GM19372 (cell line): Measurements from ENCODE around the gene DOHH.
"Not testable (repeated sequence)": the region's sequence is repeated elsewhere in the genome, so short reads cannot be mapped to it uniquely, and the experiment has no call there.

Experiments used
- ATAC-seq: cut with Tn5 transposase; IDR thresholded peaks from one replicate; pipeline ENCODE4 v1.9.1; 2021; ENCODE audit warnings: mild to moderate bottlenecking, low read depth, moderate library complexity; ENCODE audit not compliant: unreplicated experiment

DOHH gene

DNA sequence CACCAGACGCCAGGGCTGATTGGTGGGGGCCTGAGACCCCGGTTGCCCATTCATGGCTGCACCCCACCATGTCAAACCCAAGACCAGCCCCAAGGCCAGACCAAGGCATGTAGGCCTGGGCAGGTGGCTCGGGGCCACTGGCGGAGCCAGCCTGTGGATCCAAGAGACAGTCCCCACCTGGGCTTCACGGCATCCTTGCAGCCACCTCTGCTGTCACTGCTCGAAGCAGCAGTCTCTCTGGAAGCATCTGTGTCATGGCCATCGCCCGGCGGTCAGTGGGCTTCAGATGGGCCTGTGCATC lies 34.7 kb upstream of the DOHH start:
- ATAC-seq = no peak

DNA sequence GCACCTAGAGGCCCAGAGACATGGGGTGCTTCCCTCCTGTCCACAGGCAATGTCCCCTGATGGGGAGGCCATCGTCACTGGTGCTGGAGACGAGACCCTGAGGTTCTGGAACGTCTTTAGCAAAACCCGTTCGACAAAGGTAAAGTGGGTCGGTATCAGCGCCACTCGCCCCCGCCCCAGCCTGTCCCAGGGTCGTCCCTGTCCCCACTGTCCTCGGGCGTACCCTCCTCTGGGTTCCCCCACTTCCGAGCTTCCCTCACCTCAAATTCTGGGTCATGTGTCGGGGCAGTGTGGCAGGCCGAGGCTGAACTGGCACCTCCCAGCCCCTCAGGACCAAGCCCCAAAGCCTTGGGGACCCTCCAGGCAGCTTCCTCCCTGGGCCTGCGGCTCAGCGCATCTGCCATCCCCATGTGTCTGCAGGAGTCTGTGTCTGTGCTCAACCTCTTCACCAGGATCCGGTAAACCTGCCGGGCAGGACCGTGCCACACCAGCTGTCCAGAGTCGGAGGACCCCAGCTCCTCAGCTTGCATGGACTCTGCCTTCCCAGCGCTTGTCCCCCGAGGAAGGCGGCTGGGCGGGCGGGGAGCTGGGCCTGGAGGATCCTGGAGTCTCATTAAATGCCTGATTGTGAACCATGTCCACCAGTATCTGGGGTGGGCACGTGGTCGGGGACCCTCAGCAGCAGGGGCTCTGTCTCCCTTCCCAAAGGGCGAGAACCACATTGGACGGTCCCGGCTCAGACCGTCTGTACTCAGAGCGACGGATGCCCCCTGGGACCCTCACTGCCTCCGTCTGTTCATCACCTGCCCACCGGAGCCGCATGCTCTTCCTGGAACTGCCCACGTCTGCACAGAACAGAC lies 34.1 kb upstream of the DOHH start:
- ATAC-seq = no peak

DNA sequence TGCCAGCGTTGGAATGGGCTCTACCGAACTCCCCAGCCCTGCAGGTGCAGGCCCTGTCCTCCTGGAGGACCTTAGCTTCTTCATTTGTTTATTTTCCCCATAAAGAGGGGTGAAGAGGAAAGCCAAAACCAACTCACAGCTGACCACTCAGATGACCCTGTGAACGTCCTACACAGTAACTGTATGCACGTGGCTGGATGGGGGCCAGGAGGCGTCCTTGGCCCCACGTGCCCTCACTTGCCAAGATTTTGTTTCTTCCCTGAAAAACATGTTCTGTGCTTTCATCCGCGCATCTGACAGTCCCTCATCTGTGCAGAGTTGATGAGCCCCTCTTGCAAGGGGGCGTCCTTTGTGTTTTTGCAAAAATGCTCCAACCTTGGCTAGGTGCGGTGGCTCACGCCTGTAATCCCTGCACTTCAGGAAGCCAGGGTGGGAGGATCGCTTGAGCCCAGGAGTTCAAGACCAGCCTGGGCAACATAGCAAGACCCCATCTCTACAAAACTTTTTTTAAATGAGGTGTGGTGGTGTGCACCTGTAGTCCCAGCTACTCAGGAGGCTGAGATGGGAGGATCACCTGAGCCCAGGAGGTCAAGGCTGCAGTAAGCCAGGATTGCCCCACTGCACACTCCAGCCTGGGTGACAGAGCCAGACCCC lies 33.2 kb upstream of the DOHH start:
- ATAC-seq = no peak

DNA sequence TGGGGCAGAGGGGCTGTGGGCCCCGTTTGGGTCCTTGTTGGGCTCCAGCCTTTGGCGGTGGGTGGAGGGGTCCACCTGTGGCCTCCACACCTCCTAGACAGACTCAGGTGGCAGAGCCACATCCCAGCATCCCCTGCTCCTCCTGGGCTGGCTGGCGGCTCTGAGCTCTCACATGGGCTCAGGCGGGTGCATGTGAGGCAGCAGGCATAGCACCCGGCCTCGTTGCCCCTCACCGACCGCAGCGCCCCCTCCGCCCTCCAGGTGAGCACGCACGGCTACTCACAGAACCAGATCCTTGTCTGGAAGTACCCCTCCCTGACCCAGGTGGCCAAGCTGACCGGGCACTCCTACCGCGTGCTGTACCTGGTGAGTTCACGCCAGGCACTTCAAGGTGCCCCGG lies 32.6 kb upstream of the DOHH start:
- no peak for ATAC-seq

DNA sequence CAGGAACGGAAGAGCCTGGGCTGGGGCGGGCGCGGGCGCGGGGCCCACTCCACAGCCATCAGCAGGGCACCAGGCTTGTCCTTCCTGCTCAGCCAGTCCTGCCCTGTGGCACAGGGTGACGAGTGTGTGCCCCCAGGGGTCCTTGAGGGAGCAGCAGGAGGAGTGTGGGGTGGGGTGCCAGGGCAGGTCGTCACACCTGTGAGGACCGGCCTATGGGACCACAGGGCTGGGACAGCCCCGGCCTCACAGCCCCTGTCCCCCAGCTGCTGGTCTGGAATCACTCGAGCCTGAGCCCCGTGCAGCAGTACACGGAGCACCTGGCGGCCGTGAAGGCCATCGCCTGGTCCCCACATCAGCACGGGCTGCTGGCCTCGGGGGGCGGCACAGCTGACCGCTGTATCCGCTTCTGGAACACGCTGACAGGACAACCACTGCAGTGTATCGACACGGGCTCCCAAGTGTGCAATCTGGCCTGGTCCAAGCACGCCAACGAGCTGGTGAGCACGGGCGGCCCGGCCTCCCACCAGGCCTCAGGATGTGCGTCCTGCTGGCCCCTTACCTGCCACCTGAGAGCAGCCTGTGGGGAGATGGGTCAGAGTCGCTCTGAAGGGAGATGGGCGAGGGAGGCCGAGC lies 31.8 kb upstream of the DOHH start:
- ATAC-seq = no peak

DNA sequence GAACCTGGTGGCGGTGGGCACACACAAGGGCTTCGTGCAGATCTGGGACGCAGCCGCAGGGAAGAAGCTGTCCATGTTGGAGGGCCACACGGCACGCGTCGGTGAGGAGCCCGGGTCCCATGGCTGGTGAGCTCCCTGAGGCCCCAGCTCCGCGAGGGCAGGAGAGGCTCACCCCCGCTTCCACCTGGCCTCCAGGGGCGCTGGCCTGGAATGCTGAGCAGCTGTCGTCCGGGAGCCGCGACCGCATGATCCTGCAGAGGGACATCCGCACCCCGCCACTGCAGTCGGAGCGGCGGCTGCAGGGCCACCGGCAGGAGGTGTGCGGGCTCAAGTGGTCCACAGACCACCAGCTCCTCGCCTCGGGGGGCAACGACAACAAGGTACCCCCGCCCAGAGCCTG lies 31.2 kb upstream of the DOHH start:
- no peak for ATAC-seq

DNA sequence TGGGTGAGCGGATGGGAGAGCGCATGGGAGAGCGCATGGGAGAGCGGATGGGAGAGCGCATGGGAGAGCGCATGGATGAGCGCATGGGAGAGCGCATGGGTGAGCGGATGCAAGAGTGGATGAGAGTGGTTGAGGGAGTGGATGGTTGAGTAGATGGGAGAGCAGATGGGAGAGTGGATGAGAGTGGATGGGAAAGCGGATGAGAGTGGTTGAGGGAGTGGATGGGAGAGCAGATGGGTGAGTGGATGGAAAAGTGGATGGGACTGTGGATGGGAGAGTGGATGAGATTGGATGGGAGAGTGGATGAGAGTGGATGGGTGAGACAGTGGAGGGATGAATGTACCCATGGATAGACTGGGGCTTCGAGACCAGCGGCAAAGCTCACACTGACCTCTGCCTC lies 29.9 kb upstream of the DOHH start:
- ATAC-seq = no peak

DNA sequence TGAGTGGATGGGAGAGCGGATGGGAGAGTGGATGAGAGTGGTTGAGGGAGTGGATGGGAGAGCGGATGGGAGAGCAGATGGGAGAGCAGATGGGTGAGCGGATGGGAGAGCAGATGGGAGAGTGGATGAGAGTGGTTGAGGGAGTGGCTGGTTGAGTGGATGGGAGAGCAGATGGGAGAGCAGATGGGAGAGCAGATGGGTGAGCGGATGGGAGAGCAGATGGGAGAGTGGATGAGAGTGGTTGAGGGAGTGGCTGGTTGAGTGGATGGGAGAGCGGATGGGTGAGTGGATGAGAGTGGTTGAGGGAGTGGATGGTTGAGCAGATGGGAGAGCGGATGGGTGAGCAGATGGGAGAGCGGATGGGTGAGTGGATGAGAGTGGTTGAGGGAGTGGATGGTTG lies 28.8 kb upstream of the DOHH start:
- ATAC-seq = not testable (repeated sequence)

DNA sequence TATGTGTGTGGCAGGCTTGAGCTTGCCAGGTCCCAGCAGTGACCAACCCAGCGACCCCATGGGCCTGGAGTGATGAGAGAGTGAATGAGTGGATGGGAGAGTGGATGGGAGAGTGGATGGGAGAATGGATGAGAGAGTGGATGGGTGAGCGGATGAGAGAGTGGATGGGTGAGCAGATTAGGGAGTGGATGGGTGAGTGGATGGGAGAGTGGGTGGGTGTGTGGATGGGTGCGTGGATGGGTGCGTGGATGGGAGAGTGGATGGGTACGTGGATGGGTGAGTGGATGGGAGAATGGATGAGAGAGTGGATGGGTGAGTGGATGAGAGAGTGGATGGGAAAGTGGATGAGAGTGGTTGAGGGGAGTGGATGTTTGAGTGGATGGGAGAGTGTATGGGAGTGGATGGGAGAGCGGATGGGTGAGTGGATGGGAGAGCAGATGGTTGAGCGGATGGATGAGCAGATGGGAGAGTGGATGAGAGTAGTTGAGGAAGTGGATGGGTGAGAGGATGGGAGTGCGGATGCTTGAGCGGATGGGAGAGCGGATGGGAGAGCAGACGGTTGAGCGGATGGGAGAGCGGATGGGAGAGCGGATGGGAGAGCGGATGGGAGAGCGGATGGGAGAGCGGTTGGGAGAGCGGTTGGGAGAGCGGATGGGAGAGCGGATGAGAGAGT lies 28.2 kb upstream of the DOHH start:
- no peak for ATAC-seq

DNA sequence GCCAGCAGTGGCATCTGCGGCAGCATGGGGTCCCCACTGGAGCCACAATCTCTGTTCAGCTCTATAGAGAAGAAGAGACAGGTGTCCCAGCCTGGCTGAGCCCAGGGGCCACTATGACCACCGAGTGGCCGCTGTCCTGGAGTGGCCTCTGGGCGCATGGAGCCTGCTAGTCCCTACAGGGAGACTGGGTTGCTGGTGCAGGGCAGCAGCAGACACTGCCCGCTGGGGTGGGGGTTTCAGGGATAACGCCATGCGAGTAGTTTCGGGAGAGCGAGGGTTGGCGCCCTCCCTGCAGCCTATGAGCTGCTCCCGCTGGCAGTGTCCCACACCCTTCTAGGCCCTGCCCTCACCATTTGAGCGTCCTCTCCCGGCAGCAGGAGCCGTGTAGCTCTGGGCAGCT lies 27.6 kb upstream of the DOHH start:
- no peak for ATAC-seq

DNA sequence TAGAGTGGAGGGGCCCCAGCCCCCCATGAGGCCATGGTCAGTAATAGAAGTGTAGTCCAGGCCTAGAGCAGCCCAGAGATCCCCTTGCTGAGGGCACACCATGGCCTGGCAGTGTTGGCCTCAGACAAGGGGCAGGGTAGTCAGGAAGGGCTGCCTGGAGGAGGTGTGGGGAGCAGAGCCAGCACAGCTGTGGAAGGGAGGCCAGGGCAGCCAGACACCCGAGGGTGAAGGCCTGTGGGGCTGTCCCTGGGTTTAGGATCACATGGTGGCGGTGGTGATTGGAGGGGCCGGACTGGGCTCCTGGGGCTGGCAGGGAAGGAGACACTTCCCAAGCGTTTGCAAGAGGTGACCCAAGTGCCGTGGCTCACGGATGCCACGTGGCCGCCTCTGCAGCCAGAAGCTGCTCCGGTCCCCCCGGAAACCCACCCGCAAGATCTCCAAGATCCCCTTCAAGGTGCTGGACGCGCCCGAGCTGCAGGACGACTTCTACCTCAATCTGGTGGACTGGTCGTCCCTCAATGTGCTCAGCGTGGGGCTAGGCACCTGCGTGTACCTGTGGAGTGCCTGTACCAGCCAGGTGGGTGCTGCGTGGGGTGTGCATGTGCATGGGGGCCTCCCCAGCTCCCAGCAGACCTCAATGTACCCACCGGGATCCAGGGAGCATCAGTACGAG lies 26.9 kb upstream of the DOHH start:
- ATAC-seq = no peak

DNA sequence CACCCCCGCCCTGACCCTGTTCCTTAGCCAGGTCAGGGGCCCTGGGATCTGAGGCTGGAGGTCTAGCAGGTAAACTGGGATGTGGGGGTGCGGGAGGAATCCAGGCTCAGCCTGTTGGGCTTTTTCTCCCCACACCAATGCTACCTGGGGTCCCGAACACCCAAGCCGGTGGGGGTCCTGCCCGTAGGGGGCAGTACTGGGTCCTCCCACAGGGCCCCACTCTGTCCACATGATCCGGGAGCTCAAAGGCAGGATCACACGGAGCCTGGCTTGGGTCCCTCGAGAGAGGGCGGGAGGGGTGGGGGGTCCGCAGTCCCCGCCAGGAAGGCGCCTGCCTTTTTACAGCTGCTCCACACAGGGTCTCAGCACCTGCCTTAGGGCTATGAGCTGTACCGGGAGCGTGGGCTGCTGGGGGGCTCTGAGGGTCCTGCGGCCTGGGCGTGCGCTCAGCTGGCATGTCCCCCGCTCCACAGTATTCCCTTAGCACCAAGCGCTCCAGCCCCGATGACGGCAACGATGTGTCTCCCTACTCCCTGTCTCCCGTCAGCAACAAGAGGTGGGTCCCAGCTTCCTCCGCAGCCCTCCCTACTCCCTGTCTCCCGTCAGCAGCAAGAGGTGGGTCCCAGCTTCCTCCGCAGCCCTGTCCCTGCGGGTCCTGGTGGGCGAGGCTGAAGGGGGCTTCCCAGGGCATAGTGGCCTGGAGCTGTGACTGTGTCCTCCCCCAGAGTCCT lies 26.2 kb upstream of the DOHH start:
- ATAC-seq = no peak

DNA sequence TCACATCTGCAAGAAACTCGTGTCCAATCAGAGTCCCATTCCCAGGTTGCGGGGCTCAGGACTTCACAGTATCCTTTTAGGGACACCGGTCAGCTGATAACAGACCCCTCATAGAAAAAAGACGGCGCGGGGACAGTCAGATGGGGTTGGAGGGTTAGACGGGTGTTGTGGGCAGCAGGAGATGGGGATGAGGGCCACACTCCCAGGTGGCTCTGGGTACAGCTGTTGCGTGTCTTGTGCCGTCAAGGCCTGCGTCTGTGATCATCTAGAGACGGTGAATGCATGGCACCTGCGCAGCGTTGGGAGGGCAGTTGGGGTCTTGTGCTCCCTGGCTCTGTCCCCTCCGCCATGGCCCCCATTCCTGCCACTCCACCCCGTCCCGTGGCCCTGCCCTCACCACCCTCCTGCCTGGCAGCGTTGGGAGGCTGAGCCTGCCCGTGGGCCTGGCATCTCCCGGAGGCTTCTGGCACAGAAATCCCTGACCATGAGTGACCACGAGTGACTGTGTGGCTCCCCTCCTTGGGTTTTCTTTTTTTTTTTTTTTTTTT lies 24.5 kb upstream of the DOHH start:
- ATAC-seq = no peak

DNA sequence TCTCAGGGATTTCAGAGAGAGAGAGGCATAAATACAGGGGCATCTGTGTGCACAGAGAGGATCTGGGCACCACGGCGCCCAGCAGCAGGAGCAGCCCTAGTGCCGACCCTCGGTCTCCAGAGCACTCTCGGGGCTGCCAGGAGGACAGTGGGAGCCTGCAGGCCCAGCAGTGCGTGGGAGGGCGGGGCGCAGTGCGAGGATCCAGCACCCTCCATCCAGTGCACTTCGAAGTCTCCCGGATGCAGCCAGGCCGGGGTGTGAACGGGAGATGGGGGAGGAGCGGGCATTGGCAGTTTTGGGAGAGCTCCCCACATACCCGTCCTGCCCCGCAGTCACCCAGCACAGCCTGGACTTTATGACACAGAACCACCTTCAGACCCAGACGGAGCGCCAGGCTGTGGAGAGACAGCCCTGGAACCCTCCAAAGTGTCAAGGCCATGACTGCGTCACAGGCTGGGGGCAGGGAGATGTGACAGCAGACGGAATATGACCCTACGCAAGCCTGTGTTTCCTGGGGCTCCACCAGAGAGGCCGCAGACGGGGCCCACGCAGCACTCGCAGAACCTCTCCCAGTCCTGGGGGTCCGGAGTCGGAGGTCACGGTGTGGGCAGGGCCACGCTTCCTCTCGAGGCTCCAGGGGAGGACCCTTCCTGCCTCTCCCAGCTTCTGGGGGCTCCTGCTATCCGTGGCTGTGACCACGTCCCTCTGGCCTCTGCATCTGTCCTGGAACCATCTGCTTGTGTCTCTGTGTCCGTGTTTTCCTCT lies 23.8 kb upstream of the DOHH start:
- no peak for ATAC-seq

DNA sequence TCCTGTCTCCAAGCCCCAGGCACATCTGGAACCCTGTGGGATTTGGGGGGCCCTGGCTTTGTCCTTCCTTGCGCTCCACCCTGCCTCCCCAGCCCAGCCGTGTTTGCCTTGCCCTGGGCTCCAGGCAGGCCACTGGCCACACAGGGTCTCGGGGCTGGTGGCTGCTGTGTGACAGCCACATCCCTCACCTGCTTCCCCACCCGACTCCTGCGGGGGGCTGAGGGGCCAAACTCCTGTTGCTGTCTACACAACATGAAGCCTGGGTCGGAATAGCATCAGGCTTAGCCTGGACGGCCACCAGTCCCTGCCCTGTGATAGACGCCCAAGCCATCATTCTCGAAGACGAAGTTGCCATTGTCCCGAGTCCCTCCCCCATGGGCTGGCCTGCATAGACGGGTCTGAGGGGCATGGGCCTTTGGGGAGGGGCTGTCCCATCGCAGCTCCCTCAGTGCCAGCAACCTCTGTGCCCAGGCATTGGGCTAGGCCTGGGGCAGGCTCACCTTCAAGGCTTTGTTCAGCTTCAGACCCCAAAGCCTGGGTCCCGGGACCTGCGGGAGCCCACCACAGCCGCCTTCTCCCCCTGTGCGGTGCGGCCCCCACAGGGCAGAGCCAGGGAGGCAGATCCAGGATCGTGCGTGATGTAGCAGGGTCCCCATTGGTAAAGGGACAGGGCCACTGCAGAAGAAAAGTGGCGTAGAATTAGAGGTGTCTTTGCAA lies 23.0 kb upstream of the DOHH start:
- no peak for ATAC-seq

DNA sequence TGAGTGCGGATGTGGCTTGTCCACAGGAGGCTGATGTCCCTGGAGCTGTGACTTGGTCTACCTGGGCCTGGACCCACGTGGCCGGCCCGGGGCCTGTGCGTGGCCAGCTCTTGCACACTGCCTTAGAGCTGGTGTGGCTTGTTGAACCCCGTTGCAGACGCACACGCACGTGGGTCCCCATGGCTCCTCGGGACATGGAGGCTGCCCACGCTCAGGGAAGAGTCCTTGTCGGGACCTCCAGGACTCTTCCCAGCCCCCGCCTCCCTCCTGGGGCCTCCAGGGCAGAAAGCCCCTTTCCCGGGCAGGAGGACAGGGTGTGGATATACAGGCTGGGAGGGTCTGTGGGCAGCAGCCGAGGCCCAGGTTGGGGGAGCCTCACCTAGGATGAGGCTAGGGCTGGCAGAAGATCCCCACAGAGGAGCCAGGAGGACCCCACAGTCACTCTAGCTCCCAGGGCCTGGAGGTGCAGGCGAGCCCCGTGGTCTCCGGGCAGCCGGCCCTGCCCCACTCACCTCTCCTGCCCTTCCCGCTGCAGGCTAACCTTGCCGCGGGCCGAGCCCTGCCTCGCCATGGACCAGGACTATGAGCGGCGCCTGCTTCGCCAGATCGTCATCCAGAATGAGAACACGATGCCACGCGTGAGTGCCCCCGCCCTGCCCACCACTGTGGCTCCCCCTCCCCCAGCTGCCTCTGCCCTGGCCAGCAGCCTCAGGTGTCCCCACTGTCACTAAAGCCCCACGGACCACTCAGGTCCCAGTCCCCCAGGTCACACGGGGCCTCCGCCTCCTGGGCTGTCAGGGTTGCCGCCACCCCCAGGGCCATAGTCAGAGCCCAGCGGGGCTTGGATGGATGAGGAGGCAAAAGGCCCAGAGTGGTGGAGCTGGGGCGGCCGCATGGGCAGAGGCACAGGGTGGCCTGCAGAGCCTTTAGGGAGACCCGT lies 22.2 kb upstream of the DOHH start:
- ATAC-seq = no peak

DNA sequence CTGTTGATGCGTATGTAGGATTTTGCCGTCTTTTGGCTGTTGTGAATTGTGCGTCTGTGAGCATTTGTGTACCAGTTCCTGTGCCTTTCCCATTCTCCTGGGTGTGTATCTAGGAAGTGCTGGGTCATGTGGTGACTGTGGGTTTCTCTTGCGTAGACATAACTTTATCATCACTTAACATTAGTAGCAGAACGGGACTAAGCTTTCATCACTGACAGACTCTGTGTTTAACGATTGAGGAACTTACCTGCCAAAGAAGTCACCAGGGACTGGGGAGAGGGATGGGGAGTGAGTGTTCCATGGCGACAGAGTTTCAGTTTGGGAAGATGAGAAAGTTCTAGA lies 20.6 kb upstream of the DOHH start:
- no peak for ATAC-seq
